Superior temporal gyrus (tissue), 1 donor: ENCODE data around the gene ELMO1.
A peak's percentile ranks its signal among the peaks of the same experiment; 100 is the strongest.

Experiments used
- DNase-seq: peaks from one replicate; pipeline ENCODE4 v3.0.0-alpha.2; 2016; ENCODE audit errors: extremely low spot score

Gene ELMO1

DNA sequence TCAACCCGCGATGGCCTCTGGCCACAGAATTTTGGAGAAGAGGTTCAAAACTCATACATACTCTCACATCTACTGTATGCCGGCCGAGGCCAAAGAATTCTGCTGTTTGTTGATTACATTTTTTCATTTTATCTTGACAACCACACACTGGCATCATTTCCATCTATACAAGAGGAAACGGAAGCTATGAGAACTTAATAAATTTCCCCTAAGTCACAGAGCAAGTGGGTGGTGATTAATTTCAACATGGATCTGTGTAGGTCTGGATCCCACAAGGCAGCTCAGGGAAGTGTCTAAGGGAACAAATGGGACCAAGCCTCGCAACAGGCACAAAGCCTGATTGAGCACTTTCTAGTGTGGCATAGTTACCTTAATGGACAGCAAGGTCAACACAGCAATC lies 18.0 kb downstream of the ELMO1 start:
- no peak for DNase-seq

DNA sequence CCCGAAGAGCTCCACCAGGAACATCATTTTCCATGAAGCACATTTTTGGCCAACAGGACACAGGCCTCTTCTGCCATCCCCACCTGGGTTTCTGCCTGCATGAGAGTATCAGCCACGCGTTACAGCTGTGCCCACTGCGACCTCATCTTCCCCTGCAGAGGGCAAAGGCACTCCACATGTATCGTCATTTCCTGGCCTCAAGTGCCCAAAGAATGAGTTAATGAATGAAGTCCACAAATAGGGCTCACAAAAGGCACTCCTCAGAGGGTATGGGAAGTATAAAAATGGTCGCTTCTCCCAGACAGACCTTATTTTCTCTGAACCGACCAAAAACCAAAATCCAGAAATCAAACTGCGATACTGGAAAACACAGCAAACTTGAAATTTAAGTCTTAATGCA lies 18.5 kb downstream of the ELMO1 start:
- no peak for DNase-seq

DNA sequence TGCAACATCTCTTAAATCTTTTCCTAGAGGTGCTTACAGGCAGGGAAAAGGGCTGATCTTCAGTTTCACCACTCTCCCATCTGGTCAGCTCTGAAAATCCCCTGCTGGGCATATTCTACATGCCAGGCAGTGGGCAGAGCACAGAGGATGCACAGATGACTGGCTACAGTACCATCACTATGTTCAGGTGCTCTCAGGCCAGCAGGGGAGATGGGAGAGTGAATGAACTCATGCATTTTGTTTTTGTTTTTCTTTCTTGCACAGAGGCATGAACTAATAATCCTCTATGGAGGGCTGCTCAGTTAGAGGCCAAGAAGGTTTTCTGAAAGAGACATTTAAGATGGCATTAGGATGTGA lies 19.3 kb downstream of the ELMO1 start:
- peak; percentile 18 for DNase-seq

DNA sequence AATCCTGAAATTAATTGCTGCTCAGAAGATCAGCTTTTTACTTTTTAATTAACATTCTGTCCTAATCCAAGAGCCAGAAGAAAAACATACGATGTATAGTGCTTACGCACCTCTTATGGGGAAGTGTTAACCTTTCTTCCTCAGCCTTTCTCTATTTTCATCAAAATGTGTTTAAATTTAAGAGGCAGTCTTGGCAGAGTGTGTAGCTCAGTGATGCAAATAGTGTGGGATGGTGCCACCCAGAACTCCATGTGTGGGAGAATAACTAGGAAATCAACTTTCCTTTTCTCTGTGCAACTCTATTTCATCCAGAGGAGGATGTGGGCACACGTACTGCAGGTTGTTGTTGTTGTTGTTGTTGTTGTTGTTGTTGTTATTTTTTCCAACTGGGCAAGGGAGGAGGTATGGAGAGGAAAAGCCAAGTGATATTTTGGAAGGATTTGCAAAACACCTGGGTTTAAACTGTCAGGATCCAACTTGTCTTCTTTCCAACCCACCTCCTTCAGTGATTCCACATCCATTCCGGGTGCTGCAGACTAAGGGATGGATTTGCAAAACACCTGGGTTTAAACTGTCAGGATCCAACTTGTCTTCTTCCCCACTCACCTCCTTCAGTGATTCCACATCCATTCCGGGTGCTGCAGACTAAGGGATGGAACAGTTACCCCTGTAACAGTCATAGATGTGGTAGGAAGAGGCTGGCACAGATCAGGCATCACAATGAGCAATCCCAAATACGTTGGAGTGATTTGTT lies 19.8 kb downstream of the ELMO1 start:
- DNase-seq, result peak; percentile 60

DNA sequence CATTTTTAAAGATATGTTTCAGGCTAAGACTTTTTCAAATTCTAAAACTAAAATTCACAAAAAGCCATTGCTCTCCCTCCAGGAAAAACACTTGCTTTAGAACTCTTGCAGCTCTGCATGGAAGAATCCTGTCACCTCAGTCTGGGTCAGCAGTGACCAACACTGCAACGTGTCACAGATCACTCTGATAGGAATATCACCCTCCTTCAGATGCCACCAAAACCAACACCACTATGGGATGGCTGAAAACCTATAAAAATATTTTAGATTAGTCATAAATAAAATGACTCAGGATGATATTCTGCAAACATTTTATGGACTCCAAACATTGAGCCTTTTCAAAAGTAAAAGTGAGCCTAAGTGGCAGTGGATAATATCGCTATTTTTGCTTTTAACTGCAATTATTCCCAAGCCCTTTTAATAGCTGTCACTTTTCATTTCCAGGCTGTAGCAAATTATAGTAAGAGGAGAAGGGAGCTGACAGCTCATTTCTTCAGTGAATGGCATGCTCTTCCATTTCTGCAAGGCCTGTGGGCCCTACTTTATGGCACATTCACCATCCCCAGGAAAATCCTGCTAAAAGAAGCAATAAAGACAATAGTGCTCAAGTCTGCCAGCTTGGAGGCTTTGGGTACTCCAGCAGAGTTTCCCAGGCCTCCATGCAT lies 21.3 kb downstream of the ELMO1 start:
- DNase-seq, result no peak

DNA sequence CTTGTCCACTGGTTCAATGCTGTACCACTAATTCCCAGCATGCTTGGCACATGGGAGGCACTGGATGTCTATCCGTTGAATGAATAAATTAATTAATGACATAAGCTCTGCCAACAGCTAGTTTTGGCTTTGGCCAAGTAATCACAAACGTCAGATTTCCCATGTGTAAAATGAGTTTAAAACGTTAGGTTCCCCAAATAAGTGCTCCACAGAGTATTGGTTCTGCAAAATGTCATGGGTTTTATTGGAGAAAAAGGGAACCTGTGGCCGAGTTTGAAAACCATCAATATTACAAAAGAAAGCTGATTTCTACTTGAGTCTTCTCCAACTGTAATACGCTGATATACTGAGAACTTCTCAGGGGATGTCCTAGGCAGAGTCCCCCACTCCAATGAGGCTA lies 23.2 kb downstream of the ELMO1 start:
- peak; percentile 15 for DNase-seq

DNA sequence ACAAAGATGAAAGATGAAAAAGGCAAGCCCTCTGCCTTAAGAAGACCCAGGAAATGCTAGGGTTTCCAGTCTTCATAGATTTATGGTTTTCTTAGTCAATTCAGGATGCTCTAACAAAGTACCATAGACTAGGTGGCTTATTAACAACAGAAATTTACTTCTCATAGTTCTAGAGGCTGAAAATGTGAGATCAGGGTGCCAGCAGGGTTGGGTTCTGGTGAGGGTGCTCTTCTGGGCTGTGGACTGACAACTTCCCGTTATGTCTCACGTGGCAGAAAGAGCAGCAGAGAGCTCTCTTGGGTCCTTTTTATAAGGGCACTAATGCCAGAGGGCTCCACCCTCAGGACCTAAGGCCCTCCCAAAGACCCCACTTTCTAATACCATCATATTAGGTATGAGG lies 23.7 kb downstream of the ELMO1 start:
- no peak for DNase-seq

DNA sequence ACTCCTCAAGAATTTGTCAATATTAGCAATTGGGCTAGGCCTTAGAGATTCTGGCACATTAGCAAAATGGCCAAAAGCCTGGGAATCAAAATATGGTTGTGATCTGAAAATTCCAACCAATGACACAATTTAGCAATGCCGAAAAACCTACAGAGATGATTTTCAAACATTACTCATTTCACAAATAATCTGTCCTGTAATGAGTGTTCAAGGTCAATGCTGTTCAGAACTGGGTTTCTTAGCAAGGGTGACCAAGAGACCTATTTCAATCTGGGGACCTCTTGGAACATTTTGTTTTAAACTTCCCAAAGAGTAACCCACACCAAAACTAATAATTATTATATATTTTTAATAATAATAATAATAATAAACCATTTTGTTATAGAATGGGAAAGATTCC lies 24.1 kb downstream of the ELMO1 start:
- DNase-seq, result no peak

DNA sequence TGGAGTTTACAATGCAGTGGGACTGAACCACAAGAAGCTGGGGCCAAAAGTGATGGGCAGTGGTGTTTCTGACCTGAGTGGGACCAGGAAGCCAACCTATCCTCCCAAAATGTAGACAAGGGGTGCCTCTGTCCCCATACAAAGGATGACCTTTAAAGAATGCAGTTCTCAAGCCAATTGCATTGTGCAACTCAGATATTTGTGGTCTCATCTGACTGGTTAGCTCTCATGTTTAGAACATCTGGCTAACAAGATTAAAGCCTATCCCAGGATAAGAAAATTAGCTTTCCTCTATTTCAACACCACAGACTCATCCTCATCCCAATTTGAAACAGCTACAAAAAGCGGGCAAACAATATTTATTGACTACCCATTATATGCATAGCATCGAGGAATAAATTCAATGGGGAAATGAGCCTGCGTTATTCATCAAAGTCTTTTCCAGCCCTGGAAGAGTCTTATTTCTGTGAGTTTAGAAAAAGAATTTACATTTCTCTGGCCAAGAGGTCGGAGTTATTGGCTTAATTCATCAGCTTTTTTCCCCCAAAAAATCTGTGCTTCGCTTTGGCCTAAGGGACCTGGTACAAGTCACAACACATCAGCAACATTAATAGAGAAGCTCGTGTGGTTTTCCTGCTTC lies 26.7 kb downstream of the ELMO1 start:
- DNase-seq, result peak; percentile 15

DNA sequence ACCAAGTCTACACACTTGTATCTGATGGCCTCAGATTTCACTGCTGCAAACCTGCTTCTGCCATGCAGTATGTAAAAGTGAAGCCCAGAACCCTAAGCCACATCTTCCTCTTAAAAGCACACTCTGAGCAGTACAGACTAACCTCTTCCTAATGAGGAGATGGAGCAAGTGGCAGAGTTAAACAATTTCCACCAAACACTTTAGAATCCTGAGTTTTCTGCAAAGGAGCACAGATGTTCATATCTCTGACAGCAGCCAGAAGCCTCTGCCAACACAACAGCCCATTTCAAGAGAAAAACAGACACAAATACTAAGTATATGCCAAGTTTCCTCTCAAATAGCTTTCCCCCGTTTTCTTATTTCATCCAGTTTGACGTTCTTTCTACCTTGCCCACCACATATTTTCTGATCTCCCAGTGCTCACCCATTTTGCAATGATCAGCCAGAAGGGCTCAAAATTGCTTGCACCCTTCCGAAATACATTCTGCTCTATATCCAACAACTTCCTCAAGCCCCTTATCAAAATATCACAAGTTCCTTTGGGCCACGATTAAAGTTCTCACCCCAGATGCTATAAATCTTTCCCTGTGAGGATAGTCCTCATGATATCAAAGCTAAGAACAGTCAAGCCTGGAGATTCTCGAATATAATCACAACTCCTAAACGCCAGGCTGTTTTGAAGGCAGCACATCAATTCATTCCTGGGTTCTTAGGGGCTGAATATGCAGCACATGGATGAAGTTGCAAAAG lies 27.5 kb downstream of the ELMO1 start:
- DNase-seq, result peak; percentile 72

DNA sequence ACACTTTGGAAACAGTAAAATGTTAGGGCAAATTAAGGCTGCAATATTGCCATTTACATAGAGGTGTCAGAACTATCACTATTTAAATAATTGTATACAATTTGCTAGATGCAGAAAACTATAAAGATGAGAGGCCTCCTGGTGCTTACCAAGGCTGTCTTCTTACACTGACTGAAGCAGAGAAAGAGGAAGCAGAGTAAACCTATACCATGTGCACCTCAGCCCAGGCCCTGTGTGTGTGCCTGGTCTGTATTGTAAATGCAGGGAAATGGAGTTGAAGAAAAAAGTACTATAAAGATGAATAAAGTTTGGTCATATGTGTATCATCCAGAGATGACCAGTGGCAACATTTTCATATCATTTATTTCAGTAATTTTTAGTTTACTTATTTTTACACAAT lies 29.2 kb downstream of the ELMO1 start:
- no peak for DNase-seq

DNA sequence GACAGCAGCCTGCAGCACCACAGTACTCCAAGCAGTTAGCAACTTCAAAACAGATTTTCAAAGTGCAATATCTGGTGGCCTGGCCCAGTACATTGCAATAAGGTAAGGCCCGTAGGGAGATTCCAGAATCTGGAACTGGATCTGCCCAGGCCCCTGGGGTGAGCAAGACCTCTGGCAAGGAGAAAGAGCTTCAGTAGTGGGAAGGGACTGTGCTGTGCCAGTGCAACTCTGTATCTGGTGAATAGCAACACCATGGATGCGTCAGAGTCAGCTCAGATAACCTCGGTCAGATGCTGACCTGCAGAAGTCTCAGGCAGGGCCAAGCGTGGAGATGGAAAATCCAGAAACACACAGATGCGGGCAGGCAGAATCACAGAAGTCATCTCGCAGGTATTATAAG lies 30.3 kb downstream of the ELMO1 start:
- DNase-seq, result no peak

DNA sequence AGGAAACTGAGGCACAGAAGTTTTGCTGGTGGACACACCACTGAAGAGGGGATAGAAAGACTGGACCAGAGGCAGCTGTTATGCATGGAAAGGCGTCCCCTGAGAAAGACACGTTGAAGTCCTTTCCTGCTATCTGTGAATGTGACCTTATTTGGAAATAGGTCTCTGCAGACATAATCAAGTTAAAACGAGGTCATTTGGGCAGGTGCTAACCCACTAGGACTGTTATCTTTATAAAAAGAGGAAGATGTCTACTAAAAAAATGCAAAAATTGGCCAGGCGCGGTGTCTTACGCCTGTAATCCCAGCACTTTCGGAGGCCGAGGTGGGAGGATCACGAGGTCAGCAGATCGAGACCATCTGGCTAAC lies 31.6 kb downstream of the ELMO1 start:
- no peak for DNase-seq

DNA sequence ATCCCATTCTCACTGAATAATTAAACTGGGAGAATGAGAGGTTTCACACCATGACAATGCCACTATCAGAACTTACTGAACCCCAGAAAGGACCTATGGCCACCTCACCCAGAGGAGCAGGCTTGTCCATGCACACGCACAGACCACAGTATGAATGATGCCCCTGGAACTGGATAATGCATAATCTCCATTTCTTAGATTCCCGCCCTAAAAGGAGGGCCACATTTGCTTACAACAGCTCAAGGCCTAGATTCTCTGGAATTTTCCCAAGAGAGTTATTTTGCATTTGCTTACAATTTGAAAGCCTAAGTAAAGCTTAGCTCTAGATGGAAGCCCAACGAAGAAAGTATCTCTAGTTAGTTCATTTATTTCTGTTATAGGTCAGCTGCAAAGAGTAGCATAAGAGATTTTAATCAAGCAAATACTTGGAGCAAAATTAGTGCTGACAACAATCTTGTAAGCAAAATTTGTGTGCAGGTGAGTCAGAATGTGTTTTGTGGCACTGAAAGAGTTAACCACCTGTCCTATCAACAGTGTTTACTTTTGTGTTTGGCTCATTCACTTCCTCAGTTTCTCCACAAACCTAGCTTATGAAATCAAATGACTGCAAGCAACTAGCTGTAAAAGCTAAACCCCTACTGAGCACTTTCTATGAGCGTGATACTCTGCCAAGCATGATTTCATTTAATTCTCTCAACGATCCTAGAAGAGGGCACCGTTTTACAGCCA lies 32.1 kb downstream of the ELMO1 start:
- DNase-seq, result no peak

DNA sequence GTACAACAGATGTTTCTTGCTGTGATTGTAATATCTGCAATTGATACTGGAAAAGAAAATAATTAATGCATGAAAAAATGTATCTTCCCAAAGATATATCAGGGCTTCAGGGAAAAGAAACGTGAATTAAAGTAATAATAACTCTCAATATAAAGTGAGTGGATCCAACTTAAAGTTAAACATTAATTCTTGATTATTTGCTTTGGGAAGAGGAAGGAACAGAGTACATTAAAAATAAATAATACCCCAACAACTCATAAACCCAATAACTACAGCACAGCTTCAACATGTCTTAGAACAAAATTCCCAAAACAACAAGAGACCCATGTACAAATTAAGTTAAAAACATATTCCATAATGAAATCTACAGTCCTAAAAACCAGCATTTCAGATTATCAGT lies 33.0 kb downstream of the ELMO1 start:
- DNase-seq, result no peak

DNA sequence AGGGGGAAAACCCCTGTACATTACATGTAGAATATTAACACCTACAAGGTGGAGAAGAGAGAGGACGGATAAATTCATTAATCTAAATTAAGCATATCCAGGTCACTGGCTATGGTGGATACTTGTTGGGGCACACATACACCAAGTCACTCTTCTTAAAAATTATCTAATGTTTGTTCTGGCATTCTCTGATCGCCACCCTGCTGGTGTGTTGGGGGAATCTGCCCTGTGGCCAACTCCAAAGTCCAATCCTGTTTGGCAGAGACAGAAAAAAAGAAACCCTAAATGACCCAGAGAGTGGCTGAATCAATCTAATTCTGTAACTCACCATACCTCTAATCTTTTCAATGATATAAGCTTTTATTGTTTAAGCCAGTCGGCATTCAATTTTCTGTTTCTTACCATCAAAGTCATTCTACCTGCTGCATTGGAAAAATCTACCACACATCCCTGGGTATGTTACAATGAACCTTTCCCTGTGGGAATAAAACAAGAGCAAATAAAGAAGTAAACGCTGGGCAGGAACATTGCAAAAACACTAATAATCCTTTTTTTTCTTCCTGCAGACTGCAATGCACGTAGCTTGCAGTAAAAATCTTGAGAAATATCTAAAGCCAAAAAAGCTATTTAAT lies 34.2 kb downstream of the ELMO1 start:
- DNase-seq, result no peak

DNA sequence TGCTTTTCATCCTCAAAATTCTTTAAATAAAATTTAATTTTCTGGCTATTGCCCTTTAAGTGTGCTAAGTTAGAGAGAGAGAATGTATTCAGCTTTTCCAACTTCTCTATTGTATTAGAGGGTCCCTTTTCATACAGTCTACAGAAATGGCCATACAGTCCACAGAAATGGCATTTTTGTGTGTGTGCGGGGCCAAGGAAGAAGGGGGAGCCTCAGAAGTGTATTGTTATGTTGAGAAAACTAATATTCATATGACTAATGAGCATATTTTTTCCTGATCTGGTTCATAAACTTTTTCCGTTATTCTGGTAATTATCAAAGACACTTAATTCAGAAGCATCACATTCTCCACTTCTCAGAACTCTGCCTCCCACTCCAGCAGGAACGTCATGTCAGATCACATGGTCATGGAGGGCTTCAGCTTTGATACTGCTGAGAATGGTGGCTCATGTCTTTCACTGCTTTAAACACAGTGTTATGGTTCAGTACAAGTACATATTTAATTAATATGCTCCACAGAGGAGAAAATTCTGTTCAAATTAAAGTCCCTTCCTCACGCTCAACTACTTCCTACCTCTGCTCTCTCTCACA lies 37.1 kb downstream of the ELMO1 start:
- DNase-seq, result no peak

DNA sequence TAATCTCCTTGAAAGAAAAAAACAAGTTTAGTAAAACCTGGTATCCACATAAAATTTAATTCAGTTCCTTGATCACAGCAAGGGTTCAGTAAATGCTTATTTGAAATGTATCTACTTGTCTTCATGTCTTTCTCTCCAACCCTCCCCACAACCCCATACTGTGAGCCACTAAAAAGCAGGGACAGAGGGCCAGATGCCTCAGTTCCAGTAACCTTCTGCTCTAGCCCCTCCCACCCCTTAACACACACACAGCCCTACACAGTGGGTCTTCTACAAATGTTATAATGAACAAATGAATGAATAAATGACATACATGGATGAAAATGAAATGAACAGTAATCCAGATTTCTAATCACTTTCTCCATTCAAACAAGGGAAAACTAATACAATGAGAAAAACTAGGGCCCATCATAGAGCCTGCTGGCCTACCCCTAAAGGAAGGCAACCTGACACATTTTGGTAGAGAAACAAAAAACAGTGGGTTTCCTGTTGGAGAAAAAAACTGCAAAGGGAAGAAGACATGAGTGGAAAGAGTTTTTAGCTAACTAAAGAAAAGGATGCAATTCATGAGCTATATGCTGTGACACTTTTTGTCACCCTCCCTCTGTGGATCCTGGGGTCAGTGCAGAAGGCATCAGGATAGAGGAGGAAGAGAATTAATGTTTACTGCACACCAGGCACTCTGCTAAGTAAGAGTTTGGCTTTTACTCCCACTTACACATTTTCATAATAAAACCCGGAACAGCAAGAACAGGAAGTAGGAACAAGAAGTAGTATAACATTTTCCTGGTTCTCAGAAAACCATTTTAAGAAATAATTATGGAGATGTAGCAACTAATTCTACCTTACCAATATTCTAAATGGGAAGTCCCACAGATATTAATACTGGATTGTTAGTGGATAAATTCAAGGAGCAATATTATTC lies 38.1 kb downstream of the ELMO1 start:
- no peak for DNase-seq

DNA sequence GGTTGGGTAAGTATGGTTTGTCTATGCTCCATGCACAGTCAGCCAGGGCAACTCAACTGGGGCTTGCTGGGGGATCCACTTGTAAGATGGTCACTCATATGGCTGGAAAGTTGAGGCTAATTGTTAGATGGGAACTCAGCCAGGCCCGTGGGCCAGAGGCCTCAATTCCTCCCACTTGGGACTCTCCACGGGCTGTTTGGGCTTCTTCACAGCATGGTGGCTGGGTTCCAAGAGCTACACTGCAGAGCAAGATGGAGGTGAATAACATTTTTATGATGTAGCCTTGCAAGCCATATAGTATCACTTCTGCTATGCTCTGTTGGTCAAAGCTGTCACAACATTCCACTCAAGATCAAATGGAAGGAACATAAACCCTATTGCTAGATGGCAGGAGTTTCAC lies 39.2 kb downstream of the ELMO1 start:
- no peak for DNase-seq
